B cell (primary cell): ENCODE results near the gene RING1. TPM values are rescaled to one million over a fixed set of nuclear protein-coding genes. Genes with fewer than 3 reads are reported as not detected.

Experiments used
- ATAC-seq: fragments of 200-7000 bp; cut with Tn5 transposase; one replicate; pipeline ENCODE4 v1.10.0; 2021; ENCODE audit warnings: low read depth, mild to moderate bottlenecking, moderate number of reproducible peaks, moderate library complexity
- CTCF ChIA-PET: fragments of 350-600 bp; sonication (Branson Sonifier 250); formaldehyde crosslinking; loops from one replicate; lab custom pipeline; 2021; ENCODE audit warnings: antibody characterized with exemption, inconsistent platforms; lab: Charles Lee
- POLR2A ChIA-PET: fragments of 350-600 bp; sonication (Branson Sonifier 250); formaldehyde crosslinking; loops from one replicate; lab custom pipeline; 2021; ENCODE audit warnings: antibody characterized with exemption; lab: Charles Lee
- DNase-seq: peaks from one replicate; pipeline ENCODE4 v3.0.0; 2013
- H2AFZ ChIP-seq: 2 replicates; pipeline ENCODE4 v1.6.1; 2012; ENCODE audit warnings: mild to moderate bottlenecking, low read depth, low read length; ENCODE audit not compliant: insufficient read depth, poor library complexity, severe bottlenecking
- H3K27ac ChIP-seq, 2 donors: 1 replicate in 1 of 2; 2 replicates in 1 of 2; pipeline ENCODE4 v1.5.1; 2012 to 2013; ENCODE audit warnings: low read length in 2 of 2, mild to moderate bottlenecking in 2 of 2, moderate library complexity in 1 of 2
- H3K27me3 ChIP-seq, 4 experiments: fragments of 200-600 bp in 1 of 4; sonication (generic) in 1 of 4; replicated peaks in 1 of 4; 1 replicate in 2 of 4; 2 replicates in 2 of 4; pipeline versions ENCODE4 v1.6.1 to v1.7.0; 2013 to 2016; ENCODE audit warnings: low read length in 3 of 4, mild to moderate bottlenecking in 2 of 4, mixed read lengths in 1 of 4, moderate library complexity in 1 of 4; ENCODE audit not compliant: insufficient read depth in 4 of 4, control insufficient read depth in 3 of 4; ENCODE audit errors: control extremely low read depth in 1 of 4
- H3K36me3 ChIP-seq, 2 experiments: replicated peaks in 1 of 2; 1 replicate in 1 of 2; 2 replicates in 1 of 2; pipeline versions ENCODE4 v1.6.1 to v1.7.1; 2013; ENCODE audit warnings: low read length in 1 of 2; ENCODE audit not compliant: insufficient read depth in 2 of 2, control insufficient read depth in 1 of 2; ENCODE audit errors: control extremely low read depth in 1 of 2, extremely low read depth in 1 of 2
- H3K4me1 ChIP-seq, 2 donors: fragments of 200-600 bp in 1 of 2; sonication (generic) in 1 of 2; 1 replicate in 1 of 2; 2 replicates in 1 of 2; pipeline versions ENCODE4 v1.5.1 to v1.6.1; 2013 to 2017; ENCODE audit warnings: low read length in 2 of 2; ENCODE audit not compliant: control insufficient read depth in 2 of 2, insufficient read depth in 2 of 2
- H3K4me2 ChIP-seq: replicated peaks from 2 replicates; pipeline ENCODE3; 2012; ENCODE audit warnings: mild to moderate bottlenecking, low read depth, low read length; ENCODE audit not compliant: poor library complexity, severe bottlenecking
- H3K4me3 ChIP-seq, 5 experiments: fragments of 200-600 bp in 1 of 5; sonication (generic) in 1 of 5; 1 replicate in 3 of 5; 2 replicates in 2 of 5; pipeline versions ENCODE4 v1.5.1 to v1.7.0; 2011 to 2016; ENCODE audit warnings: low read length in 4 of 5, mild to moderate bottlenecking in 4 of 5, low read depth in 2 of 5, control low read depth in 1 of 5, moderate library complexity in 1 of 5; ENCODE audit not compliant: insufficient read depth in 1 of 5; ENCODE audit errors: control extremely low read depth in 1 of 5, extremely low read depth in 1 of 5
- H3K79me2 ChIP-seq: fragments of 200-600 bp; sonication (generic); one replicate; pipeline ENCODE4 v1.6.0; 2016; ENCODE audit warnings: low read length; ENCODE audit not compliant: control insufficient read depth, insufficient read depth
- H3K9ac ChIP-seq: fragments of 200-600 bp; sonication (generic); 2 replicates; pipeline ENCODE4 v1.6.1; 2017; ENCODE audit warnings: mild to moderate bottlenecking, low read length, moderate library complexity
- H3K9me3 ChIP-seq, 3 donors: one replicate each; pipeline versions ENCODE4 v1.6.1 to v1.7.1; 2013; ENCODE audit warnings: low read length in 2 of 3; ENCODE audit not compliant: control insufficient read depth in 2 of 3, insufficient read depth in 1 of 3; ENCODE audit errors: control extremely low read depth in 1 of 3
- H4K20me1 ChIP-seq: 2 replicates; pipeline ENCODE4 v1.6.0; 2012; ENCODE audit warnings: mild to moderate bottlenecking, low read length; ENCODE audit not compliant: insufficient read depth, control insufficient read depth, poor library complexity, severe bottlenecking
- H3K27ac Mint-ChIP-seq: one replicate; pipeline ENCODE4 v1.8.0; 2021; ENCODE audit warnings: mixed read lengths
- H3K27me3 Mint-ChIP-seq: one replicate; pipeline ENCODE4 v1.8.0; 2021; ENCODE audit warnings: mixed read lengths
- H3K4me1 Mint-ChIP-seq: one replicate; pipeline ENCODE4 v1.8.0; 2021; ENCODE audit warnings: mixed read lengths
- H3K4me3 Mint-ChIP-seq: one replicate; pipeline ENCODE4 v1.8.0; 2021; ENCODE audit warnings: mixed read lengths
- H3K9me3 Mint-ChIP-seq: one replicate; pipeline ENCODE4 v1.8.0; 2022; ENCODE audit warnings: mixed read lengths; ENCODE audit not compliant: insufficient read depth
- CTCF ChIP-seq: fragments of 200-600 bp; IDR thresholded peaks from one replicate; pipeline ENCODE4 v1.8.0; 2022; ENCODE audit warnings: antibody characterized with exemption, mild to moderate bottlenecking
- EZH2 ChIP-seq: IDR thresholded peaks from 2 replicates; pipeline ENCODE4 v1.6.1; 2012; ENCODE audit warnings: borderline replicate concordance, low read depth, mild to moderate bottlenecking, moderate library complexity, low read length; ENCODE audit not compliant: insufficient read depth, poor library complexity, severe bottlenecking
- WGBS: methylation state at CpG from one replicate; pipeline ENCODE4 v1.1.5; 2013; ENCODE audit warnings: missing lambda C conversion rate; ENCODE audit not compliant: insufficient coverage; 5-methylcytosine and 5-hydroxymethylcytosine counted together
- intact Hi-C: fragments of 100-400 bp; cut with micrococcal nuclease; formaldehyde crosslinking; loops from one replicate; pipeline ENCODE4 v1.10.0; 2022
- polyA plus RNA-seq: library from polyadenylated mRNA; depleted of rRNA; stranded (reverse); fragments of >200 nt; gene quantifications from 2 replicates; pipeline ENCODE4 v1.2.3, GENCODE V29; 2012
- total RNA-seq, 2 donors: library from RNA; stranded (reverse); fragments of 120-200 nt in 1 of 2; gene quantifications; 1 replicate in 1 of 2; 2 replicates in 1 of 2; pipeline versions ENCODE4 v1.2.3 to v1.2.4, GENCODE V29; 2013 to 2022

The RING1 gene
- total and polyA plus RNA-seq, 2 donors (not counting 1 experiment from before 2014, with no cell fraction given) = 37.1 to 44.2 TPM

GRCh38 chr6:33197431-33198048 is 10.8 kb upstream of the RING1 start:
- intact Hi-C loops = loop anchor here (1.0 kb wide), 1 partner anchor 36 kb away; no protein-coding TSS in a partner anchor
- H3K4me1 ChIP-seq = peaks cover 27 to 47% of the 10 kb centered on the region in 2 donors
- H3K4me3 ChIP-seq = no peak overlapping the region
- WGBS = 65% methylated on average over 4 of the region's 12 CpGs
- H3K36me3 ChIP-seq = peaks cover 0 to 44% of the 10 kb centered on the region in 2 experiments
- Mint-ChIP-seq H3K27ac (peak overlapping the region; percentile 66), H3K4me3 (peak overlapping the region; percentile 52), H3K27me3 (no peaks in the 10 kb centered on the region), H3K4me1 (peaks cover 60% of the 10 kb centered on the region), H3K9me3 (no peaks in the 10 kb centered on the region)
- POLR2A ChIA-PET = interaction anchor here (0.7 to 1.4 kb wide), 3 partner anchors 11 to 120 kb away, joined by 3 to 8 read pairs (median 3); partner anchors contain the start of genes RING1 and ZBTB22
- H3K9ac ChIP-seq = no peak overlapping the region
- H3K4me2 ChIP-seq = no peak overlapping the region
- no peaks in the 10 kb centered on the region for H3K9me3 ChIP-seq
- ATAC-seq = no peak
- H3K79me2 ChIP-seq = peaks cover 48% of the 10 kb centered on the region
- H4K20me1 ChIP-seq = peaks cover 25% of the 10 kb centered on the region
- no peak overlapping the region for H2AFZ ChIP-seq
- no peak overlapping the region for H3K27ac ChIP-seq
- H3K27me3 ChIP-seq = peaks cover 0 to 3% (median 0%) of the 10 kb centered on the region in 4 experiments
- TF ChIP-seq EZH2 = no peak
- TF ChIP-seq CTCF = peak; percentile 77
- CTCF ChIA-PET = interaction anchor here (0.7 to 2.5 kb wide), 18 partner anchors 8 to 226 kb away, joined by 3 to 14 read pairs (median 4); partner anchors contain the start of genes HLA-DOA, RING1, RPS18 and VPS52
- DNase-seq = peak; percentile 70
